GM19372 (cell line): ENCODE results near the gene EIF3K.
"Not testable (repeated sequence)": the region's sequence is repeated elsewhere in the genome, so short reads cannot be mapped to it uniquely, and the experiment has no call there.

Source experiments
- ATAC-seq: cut with Tn5 transposase; IDR thresholded peaks from one replicate; pipeline ENCODE4 v1.9.1; 2021; ENCODE audit warnings: mild to moderate bottlenecking, low read depth, moderate library complexity; ENCODE audit not compliant: unreplicated experiment

Gene EIF3K

GRCh38 chr19:38618590-38619360, at the start of gene EIF3K:
Gene EIF3K, plus strand, starts transcription at chr19:38619188. Its CDS starts 81 bp downstream, at chr19:38619269.
- peak; percentile 60 for ATAC-seq

GRCh38 chr19:38569368-38569983, 49.5 kb upstream of the EIF3K start:
- no peak for ATAC-seq

GRCh38 chr19:38571682-38572081, 47.3 kb upstream of the EIF3K start:
- ATAC-seq, result no peak

GRCh38 chr19:38577826-38578225, 41.2 kb upstream of the EIF3K start:
- ATAC-seq, result no peak

GRCh38 chr19:38579304-38579703, 39.7 kb upstream of the EIF3K start:
- ATAC-seq, result not testable (repeated sequence)

- no peak for ATAC-seq
Measured at GRCh38 chr19:38580080-38580479, 38.9 kb upstream of the EIF3K start.

GRCh38 chr19:38583219-38583984, 35.6 kb upstream of the EIF3K start:
- no peak for ATAC-seq

GRCh38 chr19:38583985-38584305, 35.0 kb upstream of the EIF3K start:
- ATAC-seq, result no peak

GRCh38 chr19:38587562-38587961, 31.4 kb upstream of the EIF3K start:
- no peak for ATAC-seq

- no peak for ATAC-seq
Measured at GRCh38 chr19:38588041-38588440, 30.9 kb upstream of the EIF3K start.

GRCh38 chr19:38592940-38593339, 26.0 kb upstream of the EIF3K start:
- ATAC-seq, result no peak

GRCh38 chr19:38596057-38596981, 22.7 kb upstream of the EIF3K start:
- ATAC-seq, result no peak

GRCh38 chr19:38597075-38597474, 21.9 kb upstream of the EIF3K start:
- ATAC-seq, result no peak

- no peak for ATAC-seq
Measured at GRCh38 chr19:38599722-38600121, 19.3 kb upstream of the EIF3K start.

GRCh38 chr19:38602856-38603255, 16.1 kb upstream of the EIF3K start:
- ATAC-seq, result not testable (repeated sequence)

- ATAC-seq, result no peak
Measured at GRCh38 chr19:38606131-38606530, 12.9 kb upstream of the EIF3K start.

GRCh38 chr19:38614289-38614688, 4.7 kb upstream of the EIF3K start:
- ATAC-seq, result no peak

- ATAC-seq, result no peak
Measured at GRCh38 chr19:38615007-38615581, 3.9 kb upstream of the EIF3K start.

- ATAC-seq, result no peak
Measured at GRCh38 chr19:38616265-38616664, 2.7 kb upstream of the EIF3K start.

GRCh38 chr19:38617283-38617763, 1.7 kb upstream of the EIF3K start:
- no peak for ATAC-seq
